Subcutaneous adipose tissue (tissue), 4 donors: Measurements from ENCODE around the gene HMX2. TPM values are rescaled to one million over a fixed set of nuclear protein-coding genes. Genes with fewer than 3 reads are reported as not detected.

ENCODE experiments used
- total RNA-seq, 4 donors: library from RNA; depleted of rRNA; stranded (reverse); fragments of >200 nt; gene quantifications; one replicate each; pipeline ENCODE4 v1.1.0, GENCODE V29; 2016
- TF ChIP-seq, protein P1 (sequence below): fragments of 450-650 bp; IDR thresholded peaks from one replicate; pipeline ENCODE4 v1.5.1; 2016; ENCODE audit warnings: low read depth, mild to moderate bottlenecking, control low read depth, antibody characterized with exemption, moderate library complexity

The HMX2 gene
- total RNA-seq, 4 donors from 2014 or later = not detected

DNA sequence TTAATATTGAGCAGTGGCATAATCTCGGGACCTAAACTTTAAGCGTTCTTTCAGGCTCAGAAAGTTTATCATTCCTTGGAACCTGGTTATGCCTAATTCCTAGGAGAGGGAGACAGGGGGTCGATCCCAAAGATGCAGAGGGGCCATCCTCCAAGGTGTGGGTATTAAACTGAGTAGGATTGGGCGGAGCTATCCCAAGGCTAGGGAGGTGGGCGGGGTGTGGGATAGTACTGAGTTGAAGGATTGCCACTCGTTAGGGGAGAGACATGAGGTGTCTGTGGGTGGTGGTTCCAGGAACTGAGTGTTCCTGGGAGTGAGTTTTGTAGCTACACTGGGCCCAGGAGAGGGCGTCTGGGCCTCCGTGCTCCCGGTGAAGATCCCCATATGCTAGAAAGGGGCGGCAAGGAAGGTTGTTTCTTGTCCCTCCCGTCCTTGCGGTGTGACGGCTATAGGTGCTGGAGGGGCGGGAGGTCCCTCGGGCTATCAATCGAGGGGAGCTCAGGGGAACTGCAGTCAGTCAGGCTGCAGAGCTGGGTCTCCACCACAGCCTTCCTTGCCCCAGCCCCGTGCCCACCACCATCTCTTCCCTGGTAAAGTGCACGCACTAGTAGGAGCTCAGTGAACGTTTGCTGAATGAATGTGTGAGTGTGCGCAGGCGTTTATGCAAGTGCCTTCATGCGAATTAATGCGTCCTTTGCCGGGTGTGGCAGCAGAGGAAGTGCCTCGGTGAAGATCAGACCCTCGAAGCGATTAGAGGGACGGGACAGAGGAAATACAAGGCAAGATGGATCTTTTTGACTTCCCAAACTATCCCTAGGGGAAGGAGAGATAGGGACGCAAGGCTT, 3.0 kb upstream of the HMX2 start:
- TF ChIP-seq, protein P1, sequence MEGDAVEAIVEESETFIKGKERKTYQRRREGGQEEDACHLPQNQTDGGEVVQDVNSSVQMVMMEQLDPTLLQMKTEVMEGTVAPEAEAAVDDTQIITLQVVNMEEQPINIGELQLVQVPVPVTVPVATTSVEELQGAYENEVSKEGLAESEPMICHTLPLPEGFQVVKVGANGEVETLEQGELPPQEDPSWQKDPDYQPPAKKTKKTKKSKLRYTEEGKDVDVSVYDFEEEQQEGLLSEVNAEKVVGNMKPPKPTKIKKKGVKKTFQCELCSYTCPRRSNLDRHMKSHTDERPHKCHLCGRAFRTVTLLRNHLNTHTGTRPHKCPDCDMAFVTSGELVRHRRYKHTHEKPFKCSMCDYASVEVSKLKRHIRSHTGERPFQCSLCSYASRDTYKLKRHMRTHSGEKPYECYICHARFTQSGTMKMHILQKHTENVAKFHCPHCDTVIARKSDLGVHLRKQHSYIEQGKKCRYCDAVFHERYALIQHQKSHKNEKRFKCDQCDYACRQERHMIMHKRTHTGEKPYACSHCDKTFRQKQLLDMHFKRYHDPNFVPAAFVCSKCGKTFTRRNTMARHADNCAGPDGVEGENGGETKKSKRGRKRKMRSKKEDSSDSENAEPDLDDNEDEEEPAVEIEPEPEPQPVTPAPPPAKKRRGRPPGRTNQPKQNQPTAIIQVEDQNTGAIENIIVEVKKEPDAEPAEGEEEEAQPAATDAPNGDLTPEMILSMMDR = no peak

DNA sequence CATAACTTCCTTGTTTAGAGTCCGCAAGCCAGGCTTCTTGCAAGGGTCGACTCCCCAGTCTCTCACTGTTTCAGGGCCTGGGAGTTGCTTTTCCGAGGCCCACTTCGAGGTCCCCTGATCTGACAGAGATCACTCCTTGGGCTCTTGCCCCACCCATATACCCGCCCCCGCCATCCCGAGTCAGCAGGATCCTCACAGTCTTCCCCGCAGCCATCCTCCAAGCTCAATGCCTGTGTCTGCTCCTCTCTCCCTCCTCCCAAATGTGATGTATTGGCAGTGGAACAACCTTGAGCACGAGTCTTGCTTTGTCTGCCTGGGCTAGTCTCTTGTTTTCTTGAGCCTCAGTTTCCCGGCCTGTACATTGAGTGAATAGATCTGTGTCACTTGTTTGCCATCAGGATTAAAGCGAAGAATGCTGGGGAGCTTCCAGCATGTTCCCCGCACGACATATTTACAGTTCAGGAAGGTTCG, 2.4 kb upstream of the HMX2 start:
- TF ChIP-seq, protein P1 = no peak

DNA sequence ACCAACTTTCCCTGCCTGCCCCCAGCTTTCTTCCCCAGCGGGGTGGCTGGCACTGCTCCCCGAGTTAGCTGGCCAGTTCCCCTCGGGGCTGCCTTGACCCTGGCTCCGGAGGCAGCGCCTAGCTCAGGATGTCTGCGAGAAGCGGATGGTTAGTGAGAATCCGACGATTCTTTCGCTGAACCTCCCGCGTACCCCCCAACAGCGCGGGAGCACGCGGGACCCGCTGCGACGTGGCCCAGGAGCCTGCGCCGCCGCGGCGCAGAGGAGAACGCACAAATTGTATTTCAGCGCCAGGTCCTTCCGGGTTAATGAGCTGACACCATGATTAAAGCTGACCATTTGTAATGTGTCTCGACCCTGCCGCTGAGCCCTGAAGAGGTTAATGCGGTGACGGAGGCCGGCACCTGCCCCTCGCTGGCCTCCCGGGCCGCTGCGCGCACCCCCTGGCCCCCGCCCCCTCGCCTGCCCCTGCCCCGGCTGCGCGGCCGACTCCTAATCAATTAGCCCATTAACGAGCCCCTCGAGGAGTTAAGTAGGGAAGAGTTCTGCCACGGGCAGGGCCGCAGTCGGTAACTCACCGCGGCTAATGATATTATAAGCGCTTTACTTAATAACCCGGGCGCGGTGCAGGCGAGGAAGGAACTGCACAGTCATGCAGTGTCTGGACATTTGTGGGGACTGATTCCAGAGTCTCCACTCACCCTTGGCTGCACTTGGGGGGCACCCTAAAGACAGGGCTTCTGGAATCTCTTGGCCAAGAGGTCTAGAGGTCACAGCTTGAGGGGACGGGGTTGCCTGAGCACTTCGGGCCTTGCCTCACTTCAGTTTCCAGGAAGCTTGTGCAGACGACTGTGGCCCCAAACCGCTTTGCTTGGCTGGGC, 1.7 kb upstream of the HMX2 start:
- TF ChIP-seq, protein P1 = no peak

DNA sequence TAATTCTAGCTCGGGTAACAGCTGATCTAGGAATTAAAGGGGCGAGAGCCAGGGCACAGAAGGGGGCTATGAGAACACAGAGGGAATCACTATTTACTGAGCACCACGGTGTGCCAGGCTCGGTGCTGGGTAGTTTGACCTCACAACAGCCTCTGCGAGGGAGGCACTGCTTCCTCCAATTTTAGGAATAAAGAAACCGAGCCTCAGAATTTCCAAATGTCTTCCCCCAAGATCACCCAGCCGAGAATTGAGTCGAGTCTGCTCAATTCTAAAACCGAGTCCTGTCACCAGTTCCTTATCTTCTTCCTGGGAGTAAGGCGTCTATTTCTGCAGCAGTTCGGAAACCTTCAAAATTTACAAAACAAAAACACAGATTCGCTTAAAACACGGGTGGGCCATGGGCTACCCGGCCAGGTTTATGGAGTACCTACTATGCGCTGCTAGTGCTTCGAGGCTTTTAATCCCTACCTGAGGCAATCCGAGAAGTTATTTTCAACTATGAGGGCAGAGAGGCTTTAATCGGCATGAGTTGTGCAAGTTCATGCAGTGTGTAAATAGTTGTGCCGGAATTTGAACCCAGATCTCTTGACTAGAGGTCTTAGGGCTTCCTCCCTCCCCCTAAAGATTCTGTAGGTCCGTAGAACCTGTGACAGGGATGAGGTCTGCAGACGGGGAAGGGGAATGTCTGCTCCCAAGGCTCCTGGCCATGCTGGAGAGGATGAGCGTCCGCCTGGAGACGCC, 872 bp upstream of the HMX2 start:
- TF ChIP-seq, protein P1 = no peak

DNA sequence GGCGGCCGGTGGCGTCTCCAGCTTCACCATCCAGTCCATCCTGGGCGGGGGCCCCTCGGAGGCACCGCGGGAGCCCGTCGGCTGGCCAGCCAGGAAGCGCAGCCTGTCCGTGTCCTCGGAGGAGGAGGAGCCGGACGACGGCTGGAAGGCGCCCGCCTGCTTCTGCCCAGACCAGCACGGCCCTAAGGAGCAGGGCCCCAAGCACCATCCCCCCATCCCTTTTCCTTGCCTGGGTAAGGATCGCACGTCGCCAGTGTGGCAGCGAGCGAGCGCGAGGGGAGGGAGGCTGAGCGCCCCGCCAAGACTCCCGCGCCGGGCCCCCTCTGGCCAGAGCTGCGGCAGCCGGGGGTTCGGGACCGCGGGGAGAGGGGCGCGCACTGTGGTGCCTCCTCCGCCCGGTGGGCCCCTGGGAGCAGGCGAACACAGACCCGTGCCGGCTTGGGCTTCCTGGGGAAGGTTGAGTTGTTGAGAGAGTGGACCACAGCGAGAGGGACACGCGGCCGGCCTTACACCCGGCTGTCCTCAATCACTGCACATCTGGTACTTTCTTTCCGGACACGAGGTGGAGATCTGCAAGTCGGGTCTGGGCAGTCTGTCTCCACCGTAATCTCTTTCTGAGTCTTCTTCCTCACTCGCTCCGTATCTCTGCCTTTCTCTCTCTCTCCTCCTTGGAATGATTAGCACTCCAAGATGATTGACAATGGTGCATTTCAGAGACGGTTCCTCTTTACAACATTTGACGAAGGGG, 652 bp downstream of the HMX2 start:
- TF ChIP-seq, protein P1 = no peak

DNA sequence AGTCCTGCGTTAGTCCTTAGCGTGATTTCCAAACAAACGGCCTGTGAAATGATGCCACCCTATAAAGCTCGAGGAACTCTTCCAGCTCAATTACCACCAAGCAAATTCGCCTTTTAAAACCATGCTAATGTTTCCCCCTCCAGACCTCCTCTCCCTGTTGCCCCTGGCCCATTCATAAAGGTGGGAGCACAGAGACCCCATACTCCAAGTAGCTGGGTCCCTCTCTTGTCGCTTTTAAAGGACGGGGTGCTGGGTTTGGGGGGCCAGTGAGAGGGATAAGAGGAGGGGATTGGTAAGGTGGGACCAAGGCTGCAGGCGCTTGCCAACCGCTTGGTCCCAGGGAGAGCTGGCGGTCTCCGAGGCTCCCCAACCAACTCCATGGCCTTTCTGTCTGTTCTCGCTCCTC, 1.2 kb downstream of the HMX2 start:
- TF ChIP-seq, protein P1 = no peak
